ENCODE measurements around the gene FN1. TPM values are rescaled to one million over a fixed set of nuclear protein-coding genes. Genes with fewer than 3 reads are reported as not detected.

Gene FN1
- polyA plus RNA-seq, 1 of the 3 experiments (the other 2 are of a cell fraction): 1,671 TPM

DNA sequence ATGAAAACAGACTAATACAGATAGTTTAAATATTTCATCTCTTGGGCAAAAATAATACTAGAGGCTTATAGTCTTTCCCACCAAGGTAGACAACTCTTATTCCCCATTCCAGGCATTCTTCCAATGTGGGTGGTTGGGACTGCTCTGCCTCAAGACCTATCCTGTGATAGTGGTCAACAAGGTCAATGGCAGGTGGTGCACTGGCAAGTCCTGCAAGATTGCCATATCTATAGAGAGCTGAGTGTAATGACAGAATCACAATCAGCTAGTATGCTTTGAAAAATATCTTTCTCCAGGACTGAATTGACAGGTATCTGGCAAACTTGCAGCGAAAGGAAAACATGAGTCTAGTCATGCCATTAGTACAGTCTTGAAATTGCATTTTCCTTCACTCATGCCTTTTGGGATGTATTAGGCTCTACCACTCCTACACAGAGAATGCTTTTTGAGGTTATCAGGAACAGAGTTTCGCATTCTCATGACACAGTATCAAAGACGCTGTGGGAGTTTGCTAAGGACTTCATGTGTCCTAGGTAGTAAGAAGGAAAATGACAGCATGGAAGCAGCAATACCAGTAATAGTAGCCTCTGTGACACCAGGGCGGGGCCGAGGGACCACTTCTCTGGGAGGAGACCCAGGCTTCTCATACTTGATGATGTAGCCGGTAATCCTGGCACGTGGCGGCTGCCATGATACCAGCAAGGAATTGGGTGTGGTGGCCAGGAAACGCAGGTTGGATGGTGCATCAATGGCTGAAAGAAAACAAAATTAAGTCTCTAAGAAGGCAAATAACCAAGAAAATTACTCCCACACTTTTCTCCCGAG, 61.0 kb downstream of the FN1 start:
- ChIA-PET CTCF (no interaction called here), POLR2A (no interaction called here)
- H3K9me3 ChIP-seq: no peaks in the 10 kb centered on the region
- H2AFZ ChIP-seq (ENCODE audit: low read depth): no peak overlapping the region
- DNase-seq: no peak
- no peak overlapping the region for H3K4me2 ChIP-seq
- no peaks in the 10 kb centered on the region for H3K4me1 ChIP-seq (ENCODE audit: control insufficient read depth in 1 of 2, insufficient read depth in 2 of 2, low read depth in 1 of 2, low read length in 1 of 2)
- H3K36me3 ChIP-seq (replicated peaks in 1 of 2; ENCODE audit: control insufficient read depth in 1 of 2, insufficient read depth in 2 of 2, low read length in 1 of 2): peaks cover 71 to 95% of the 10 kb centered on the region in 2 experiments
- H3K27ac ChIP-seq (ENCODE audit: low read depth in 2 of 2, low read length in 1 of 2): peak overlapping the region in 1 of 2 experiments; percentile 43; a peak in 2 of 4 replicates
- H4K20me1 ChIP-seq (ENCODE audit: insufficient read depth): peaks cover 60% of the 10 kb centered on the region
- no peak overlapping the region for H3K9ac ChIP-seq
- peaks cover 58% of the 10 kb centered on the region for H3K79me2 ChIP-seq (ENCODE audit: insufficient read depth)
- no peak overlapping the region for H3K4me3 ChIP-seq (ENCODE audit: low read depth in 2 of 2, low read length in 1 of 2)
- peaks cover 100% of the 10 kb centered on the region for H3F3A ChIP-seq (replicated peaks; ENCODE audit: insufficient read depth)
- H3K9me2 ChIP-seq: no peaks in the 10 kb centered on the region
- 97% methylated on average over 10 of the region's 10 CpGs for WGBS (ENCODE audit: low lambda C conversion rate)
- H3K27me3 ChIP-seq (ENCODE audit: insufficient read depth): no peaks in the 10 kb centered on the region
- TF ChIP-seq POLR2AphosphoS5 (IDR thresholded peaks at IDR 0.05; ENCODE audit: low read depth, low read length) (no peak; the same call in 1 of the 2 replicates), GATA2 (CRISPR knock-in tag; IDR thresholded peaks at IDR 0.05) (no peak), YY1 (IDR thresholded peaks at IDR 0.05; ENCODE audit: low read depth) (no peak), RAD21 (IDR thresholded peaks at IDR 0.05; ENCODE audit: low read length) (no peak), GABPA (IDR thresholded peaks at IDR 0.05; ENCODE audit: low read depth) (no peak), RFX5 (IDR thresholded peaks at IDR 0.05; ENCODE audit: low read length) (no peak), CHD2 (IDR thresholded peaks at IDR 0.05; ENCODE audit: low read length, partially characterized antibody) (no peak), EP300 (IDR thresholded peaks at IDR 0.05; ENCODE audit: borderline replicate concordance in 1 of 2, low read depth in 1 of 2, low read length in 1 of 2) (no peak)
- TF ChIP-seq, protein P1, sequence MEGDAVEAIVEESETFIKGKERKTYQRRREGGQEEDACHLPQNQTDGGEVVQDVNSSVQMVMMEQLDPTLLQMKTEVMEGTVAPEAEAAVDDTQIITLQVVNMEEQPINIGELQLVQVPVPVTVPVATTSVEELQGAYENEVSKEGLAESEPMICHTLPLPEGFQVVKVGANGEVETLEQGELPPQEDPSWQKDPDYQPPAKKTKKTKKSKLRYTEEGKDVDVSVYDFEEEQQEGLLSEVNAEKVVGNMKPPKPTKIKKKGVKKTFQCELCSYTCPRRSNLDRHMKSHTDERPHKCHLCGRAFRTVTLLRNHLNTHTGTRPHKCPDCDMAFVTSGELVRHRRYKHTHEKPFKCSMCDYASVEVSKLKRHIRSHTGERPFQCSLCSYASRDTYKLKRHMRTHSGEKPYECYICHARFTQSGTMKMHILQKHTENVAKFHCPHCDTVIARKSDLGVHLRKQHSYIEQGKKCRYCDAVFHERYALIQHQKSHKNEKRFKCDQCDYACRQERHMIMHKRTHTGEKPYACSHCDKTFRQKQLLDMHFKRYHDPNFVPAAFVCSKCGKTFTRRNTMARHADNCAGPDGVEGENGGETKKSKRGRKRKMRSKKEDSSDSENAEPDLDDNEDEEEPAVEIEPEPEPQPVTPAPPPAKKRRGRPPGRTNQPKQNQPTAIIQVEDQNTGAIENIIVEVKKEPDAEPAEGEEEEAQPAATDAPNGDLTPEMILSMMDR (IDR thresholded peaks at IDR 0.05): no peak

DNA sequence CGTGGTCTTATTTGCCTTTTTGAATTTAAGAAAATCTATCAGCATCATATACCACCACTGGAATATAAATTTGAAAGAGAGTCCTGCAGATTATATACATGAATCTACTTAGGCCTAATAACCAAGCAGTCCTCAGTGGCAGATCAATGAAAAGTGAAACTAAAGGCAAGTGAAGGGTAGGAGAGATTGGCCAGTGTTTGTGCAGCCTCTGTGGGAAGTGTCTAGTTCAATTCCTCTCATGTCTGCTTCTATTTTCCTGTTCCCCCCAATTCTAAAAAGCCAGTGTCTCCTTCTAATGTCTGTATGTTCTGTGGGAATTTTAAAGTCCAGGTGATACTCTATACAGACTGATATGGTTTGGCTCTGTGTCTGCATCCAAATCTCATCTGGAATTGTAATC, 61.9 kb downstream of the FN1 start:
- WGBS (ENCODE audit: low lambda C conversion rate): 100% methylated on average over 1 of the region's 1 CpG
- Histone ChIP-seq H3K9me2 (no peaks in the 10 kb centered on the region), H3K79me2 (ENCODE audit: insufficient read depth) (peaks cover 56% of the 10 kb centered on the region), H3K36me3 (replicated peaks in 1 of 2; ENCODE audit: control insufficient read depth in 1 of 2, insufficient read depth in 2 of 2, low read length in 1 of 2) (peaks cover 71 to 95% of the 10 kb centered on the region in 2 experiments), H3K9ac (no peak overlapping the region), H3K4me1 (ENCODE audit: control insufficient read depth in 1 of 2, insufficient read depth in 2 of 2, low read depth in 1 of 2, low read length in 1 of 2) (no peaks in the 10 kb centered on the region), H2AFZ (ENCODE audit: low read depth) (no peak overlapping the region), H4K20me1 (ENCODE audit: insufficient read depth) (peaks cover 64% of the 10 kb centered on the region), H3K27me3 (ENCODE audit: insufficient read depth) (no peaks in the 10 kb centered on the region), H3F3A (replicated peaks; ENCODE audit: insufficient read depth) (peaks cover 100% of the 10 kb centered on the region), H3K4me2 (no peak overlapping the region), H3K4me3 (ENCODE audit: low read depth in 2 of 2, low read length in 1 of 2) (no peak overlapping the region), H3K9me3 (no peaks in the 10 kb centered on the region), H3K27ac (ENCODE audit: low read depth in 2 of 2, low read length in 1 of 2) (peak overlapping the region in 1 of 2 experiments; percentile 43; a peak in 1 of 4 replicates)
- DNase-seq: no peak
- ChIA-PET CTCF (no interaction called here), POLR2A (no interaction called here)
- TF ChIP-seq SMC3 (IDR thresholded peaks at IDR 0.05; ENCODE audit: low read depth, low read length) (no peak), TEAD4 (IDR thresholded peaks at IDR 0.05; ENCODE audit: borderline replicate concordance, insufficient read depth) (no peak), FOSL2 (IDR thresholded peaks at IDR 0.05; ENCODE audit: borderline replicate concordance, low read depth) (no peak), RFX5 (IDR thresholded peaks at IDR 0.05; ENCODE audit: low read length) (no peak), JUND (IDR thresholded peaks at IDR 0.05) (no peak)
- TF ChIP-seq, protein P2, sequence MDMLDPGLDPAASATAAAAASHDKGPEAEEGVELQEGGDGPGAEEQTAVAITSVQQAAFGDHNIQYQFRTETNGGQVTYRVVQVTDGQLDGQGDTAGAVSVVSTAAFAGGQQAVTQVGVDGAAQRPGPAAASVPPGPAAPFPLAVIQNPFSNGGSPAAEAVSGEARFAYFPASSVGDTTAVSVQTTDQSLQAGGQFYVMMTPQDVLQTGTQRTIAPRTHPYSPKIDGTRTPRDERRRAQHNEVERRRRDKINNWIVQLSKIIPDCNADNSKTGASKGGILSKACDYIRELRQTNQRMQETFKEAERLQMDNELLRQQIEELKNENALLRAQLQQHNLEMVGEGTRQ (IDR thresholded peaks at IDR 0.05; ENCODE audit: borderline replicate concordance, low read depth, low read length): no peak
- TF ChIP-seq, protein P1 (IDR thresholded peaks at IDR 0.05): no peak

Measured in SK-N-SH (cell line).